Measurements from ENCODE around the gene LLGL1. TPM values are rescaled to one million over a fixed set of nuclear protein-coding genes. Genes with fewer than 3 reads are reported as not detected.

Gene LLGL1
- total RNA-seq, 1 donor: 8.6 TPM

DNA sequence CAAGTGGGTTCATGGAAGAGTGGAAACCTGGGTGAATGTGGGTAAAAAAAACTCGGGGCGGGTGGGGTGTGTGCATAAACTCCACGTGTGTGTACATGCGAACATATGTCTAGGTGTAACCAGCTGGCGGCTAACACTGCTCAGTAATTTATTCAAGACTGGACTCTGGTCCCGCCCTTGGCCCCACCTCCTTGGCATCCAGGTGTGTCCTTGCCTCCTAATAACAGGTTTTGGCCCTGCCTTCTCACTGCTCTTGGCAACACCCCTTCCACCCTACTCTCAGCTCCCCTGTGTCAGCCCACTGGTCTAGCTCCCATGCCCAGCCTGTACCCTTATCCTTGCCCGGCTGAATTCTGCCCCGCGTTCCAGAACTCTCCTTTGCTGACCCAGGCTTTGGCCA lies 24.8 kb downstream of the LLGL1 start:
- Histone ChIP-seq H3K27me3 (ENCODE audit: insufficient read depth, low read length) (no peaks in the 10 kb centered on the region), H3K4me3 (ENCODE audit: low read length) (no peak overlapping the region), H3K9me3 (ENCODE audit: low read depth, low read length) (no peaks in the 10 kb centered on the region), H3K4me1 (ENCODE audit: insufficient read depth, low read length) (no peaks in the 10 kb centered on the region)

DNA sequence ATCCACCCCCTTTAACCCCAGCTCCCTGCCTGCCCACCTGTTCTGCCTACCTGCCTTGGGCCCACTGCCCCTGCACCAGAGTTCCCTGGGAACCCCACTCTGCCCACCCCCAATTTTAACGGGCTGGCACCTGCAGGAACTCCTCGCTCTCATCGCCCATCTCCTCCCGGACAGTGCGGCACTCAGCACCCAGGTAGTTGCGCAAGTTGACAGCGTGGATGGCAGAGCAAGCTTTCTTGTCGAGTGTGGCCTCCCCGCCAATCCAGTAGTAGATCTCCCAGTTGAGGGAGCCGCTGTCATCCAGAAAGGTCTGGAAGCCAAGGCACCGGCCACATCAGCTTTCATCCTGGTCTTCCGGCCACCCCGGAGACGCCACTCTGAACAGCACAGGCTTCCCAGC lies 25.3 kb downstream of the LLGL1 start:
- Histone ChIP-seq H3K27me3 (ENCODE audit: insufficient read depth, low read length) (no peaks in the 10 kb centered on the region), H3K4me3 (ENCODE audit: low read length) (no peak overlapping the region), H3K4me1 (ENCODE audit: insufficient read depth, low read length) (peaks cover 2% of the 10 kb centered on the region), H3K9me3 (ENCODE audit: low read depth, low read length) (no peaks in the 10 kb centered on the region)

- H3K27me3 ChIP-seq (ENCODE audit: insufficient read depth, low read length): no peaks in the 10 kb centered on the region
- no peaks in the 10 kb centered on the region for H3K9me3 ChIP-seq (ENCODE audit: low read depth, low read length)
- peaks cover 5% of the 10 kb centered on the region for H3K4me1 ChIP-seq (ENCODE audit: insufficient read depth, low read length)
- H3K4me3 ChIP-seq (ENCODE audit: low read length): no peak overlapping the region
These were observed 25.8 kb downstream of the LLGL1 start for GRCh38 chr17:18251204-18251603.

DNA sequence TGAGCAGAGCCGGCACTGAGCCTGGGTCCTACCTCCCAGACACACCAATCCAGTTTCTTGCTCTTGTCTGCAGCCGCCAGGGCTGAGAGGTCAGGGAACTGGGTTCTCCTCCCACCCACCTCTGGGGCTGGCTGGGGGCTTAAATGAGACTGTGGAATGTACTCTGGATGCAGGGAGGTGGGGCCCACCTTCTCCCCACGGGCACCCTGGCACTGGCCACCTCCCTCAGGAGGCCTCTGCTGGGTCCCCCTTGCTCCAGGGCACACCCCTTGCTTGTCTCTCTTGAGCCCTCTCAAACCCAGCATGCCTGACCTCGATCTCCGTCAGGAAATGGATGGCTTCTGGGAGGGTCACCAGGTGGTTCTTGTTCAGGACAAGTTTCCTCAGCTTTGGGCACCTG lies 26.7 kb downstream of the LLGL1 start:
- H3K4me1 ChIP-seq (ENCODE audit: insufficient read depth, low read length): peaks cover 15% of the 10 kb centered on the region
- H3K9me3 ChIP-seq (ENCODE audit: low read depth, low read length): no peaks in the 10 kb centered on the region
- H3K4me3 ChIP-seq (ENCODE audit: low read length): no peak overlapping the region
- no peaks in the 10 kb centered on the region for H3K27me3 ChIP-seq (ENCODE audit: insufficient read depth, low read length)

DNA sequence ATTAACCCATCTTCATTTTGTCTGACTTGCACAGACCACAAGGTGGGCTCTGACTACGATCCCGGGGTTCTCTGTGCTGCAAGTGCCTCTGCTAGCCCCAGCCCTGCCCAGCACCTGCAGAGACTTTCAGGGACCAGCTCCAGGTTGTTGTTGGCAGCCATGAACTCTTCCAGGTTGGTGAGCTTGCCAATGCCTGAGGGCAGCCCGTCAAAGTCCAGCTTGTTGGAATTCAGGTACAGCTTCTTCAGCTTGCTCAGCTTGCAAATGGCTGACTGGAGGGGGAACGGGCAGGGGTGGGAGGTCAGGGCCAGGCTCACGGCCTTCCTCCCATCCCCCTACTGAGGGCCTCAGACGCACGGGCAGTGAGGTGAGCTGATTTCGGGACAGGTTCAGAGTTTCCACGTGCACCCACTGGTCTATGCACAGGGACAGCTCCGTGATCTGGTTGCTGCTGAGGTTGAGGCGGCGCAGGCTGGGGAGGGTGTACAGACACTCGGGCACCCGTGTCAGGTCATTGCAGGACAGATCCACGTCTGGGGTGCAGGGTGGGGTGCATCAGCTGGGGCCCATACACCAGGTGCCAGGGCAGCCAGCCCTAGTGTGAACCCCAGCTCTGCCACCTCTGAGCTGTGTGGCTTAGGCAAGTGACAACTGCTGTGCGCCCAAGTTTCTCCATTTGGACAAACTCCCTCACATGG lies 27.9 kb downstream of the LLGL1 start:
- Histone ChIP-seq H3K4me3 (ENCODE audit: low read length) (no peak overlapping the region), H3K27me3 (ENCODE audit: insufficient read depth, low read length) (no peaks in the 10 kb centered on the region), H3K9me3 (ENCODE audit: low read depth, low read length) (no peaks in the 10 kb centered on the region), H3K4me1 (ENCODE audit: insufficient read depth, low read length) (peaks cover 24% of the 10 kb centered on the region)

GRCh38 chr17:18253947-18254821 lies 28.7 kb downstream of the LLGL1 start:
- Histone ChIP-seq H3K4me3 (ENCODE audit: low read length) (no peak overlapping the region), H3K27me3 (ENCODE audit: insufficient read depth, low read length) (no peaks in the 10 kb centered on the region), H3K9me3 (ENCODE audit: low read depth, low read length) (no peaks in the 10 kb centered on the region), H3K4me1 (ENCODE audit: insufficient read depth, low read length) (peaks cover 29% of the 10 kb centered on the region)

GRCh38 chr17:18254888-18255649 lies 29.6 kb downstream of the LLGL1 start:
- Histone ChIP-seq H3K9me3 (ENCODE audit: low read depth, low read length) (no peaks in the 10 kb centered on the region), H3K4me1 (ENCODE audit: insufficient read depth, low read length) (peaks cover 35% of the 10 kb centered on the region), H3K4me3 (ENCODE audit: low read length) (no peak overlapping the region), H3K27me3 (ENCODE audit: insufficient read depth, low read length) (no peaks in the 10 kb centered on the region)

DNA sequence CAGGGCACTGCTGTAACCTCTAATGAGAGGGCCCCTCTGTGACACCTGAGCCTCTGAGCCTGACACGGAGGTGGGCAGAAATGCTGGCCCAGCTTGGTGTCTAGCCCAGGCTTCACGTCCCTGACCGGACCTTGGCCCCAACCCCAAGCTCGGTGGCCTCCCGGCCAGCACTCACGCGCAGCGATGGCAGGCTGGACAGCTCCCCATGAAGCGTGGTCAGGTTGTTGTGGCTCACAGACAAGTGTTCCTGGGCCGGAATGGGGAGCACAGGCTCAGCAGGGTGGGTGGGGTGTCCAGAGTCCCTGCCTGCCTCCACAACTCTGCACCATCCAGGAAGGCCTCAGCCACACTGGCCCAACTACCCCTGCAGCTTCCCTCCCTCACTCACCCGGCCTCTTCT lies 30.9 kb downstream of the LLGL1 start:
- peaks cover 43% of the 10 kb centered on the region for H3K4me1 ChIP-seq (ENCODE audit: insufficient read depth, low read length)
- no peaks in the 10 kb centered on the region for H3K9me3 ChIP-seq (ENCODE audit: low read depth, low read length)
- no peak overlapping the region for H3K4me3 ChIP-seq (ENCODE audit: low read length)
- no peaks in the 10 kb centered on the region for H3K27me3 ChIP-seq (ENCODE audit: insufficient read depth, low read length)

- H3K4me3 ChIP-seq (ENCODE audit: low read length): no peak overlapping the region
- peaks cover 48% of the 10 kb centered on the region for H3K4me1 ChIP-seq (ENCODE audit: insufficient read depth, low read length)
These were observed 31.3 kb downstream of the LLGL1 start for GRCh38 chr17:18256776-18257175.

DNA sequence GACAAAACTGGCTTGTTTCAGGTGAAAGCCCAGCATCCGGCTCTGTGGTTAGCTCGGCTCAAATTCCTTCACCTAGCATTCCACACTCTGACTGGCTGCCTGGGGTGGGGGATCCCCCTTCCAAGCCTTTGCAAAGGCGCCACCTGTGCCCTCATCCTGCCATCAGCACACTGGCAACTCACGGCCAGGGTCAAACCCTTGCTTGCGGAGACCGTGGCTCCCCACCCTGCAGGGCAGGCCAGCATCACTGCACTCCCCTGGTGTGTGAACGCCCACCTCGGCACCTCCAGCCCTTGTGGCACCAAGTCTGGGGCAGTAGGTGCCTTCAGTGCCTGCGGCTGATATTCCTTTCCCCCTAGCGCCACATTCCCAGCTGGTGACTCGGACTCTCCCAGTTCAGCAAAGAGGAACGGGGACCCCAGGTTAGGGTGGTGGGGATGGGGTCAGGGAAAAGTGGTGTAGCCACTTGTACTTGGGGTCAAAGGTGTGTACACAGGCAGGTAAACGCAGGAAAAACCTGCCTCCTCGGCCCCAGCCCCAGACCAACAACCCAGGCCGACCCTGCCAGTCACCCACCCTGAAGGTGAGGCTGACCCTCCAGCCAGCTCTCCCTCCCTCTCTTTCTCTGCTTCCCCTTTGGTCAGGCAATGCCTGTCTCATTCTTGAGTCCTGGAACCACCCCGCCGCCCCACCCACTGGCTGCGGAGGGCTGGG lies 32.0 kb downstream of the LLGL1 start:
- Histone ChIP-seq H3K9me3 (ENCODE audit: low read depth, low read length) (no peaks in the 10 kb centered on the region), H3K27me3 (ENCODE audit: insufficient read depth, low read length) (no peaks in the 10 kb centered on the region), H3K4me1 (ENCODE audit: insufficient read depth, low read length) (peaks cover 52% of the 10 kb centered on the region), H3K4me3 (ENCODE audit: low read length) (peak overlapping the region; percentile 87)

More at GRCh38 chr17:18256776-18257175, 31.3 kb downstream of the LLGL1 start:
- H3K9me3 ChIP-seq (ENCODE audit: low read depth, low read length): no peaks in the 10 kb centered on the region
- no peaks in the 10 kb centered on the region for H3K27me3 ChIP-seq (ENCODE audit: insufficient read depth, low read length)

- H3K4me3 ChIP-seq (ENCODE audit: low read length): peak overlapping the region; percentile 87
- H3K9me3 ChIP-seq (ENCODE audit: low read depth, low read length): no peaks in the 10 kb centered on the region
- H3K4me1 ChIP-seq (ENCODE audit: insufficient read depth, low read length): peaks cover 52% of the 10 kb centered on the region
- no peaks in the 10 kb centered on the region for H3K27me3 ChIP-seq (ENCODE audit: insufficient read depth, low read length)
These were observed 32.5 kb downstream of the LLGL1 start for GRCh38 chr17:18257982-18258355.

- peaks cover 52% of the 10 kb centered on the region for H3K4me1 ChIP-seq (ENCODE audit: insufficient read depth, low read length)
These were observed 33.1 kb downstream of the LLGL1 start, which contains the start of gene FLII for GRCh38 chr17:18258356-18259038. Gene FLII (minus strand): TSS chr17:18258738. CDS start chr17:18258690, 48 bp downstream.

GRCh38 chr17:18259621-18260331 lies 34.3 kb downstream of the LLGL1 start:
- Histone ChIP-seq H3K9me3 (ENCODE audit: low read depth, low read length) (no peaks in the 10 kb centered on the region), H3K4me3 (ENCODE audit: low read length) (peak overlapping the region; percentile 75)

More at GRCh38 chr17:18258356-18259038, 33.1 kb downstream of the LLGL1 start, which contains the start of gene FLII:
- Histone ChIP-seq H3K9me3 (ENCODE audit: low read depth, low read length) (no peaks in the 10 kb centered on the region), H3K4me3 (ENCODE audit: low read length) (peak within 1 kb of the TSS; percentile 87), H3K27me3 (ENCODE audit: insufficient read depth, low read length) (no peaks in the 10 kb centered on the region)

More at GRCh38 chr17:18259621-18260331, 34.3 kb downstream of the LLGL1 start:
- H3K27me3 ChIP-seq (ENCODE audit: insufficient read depth, low read length): no peaks in the 10 kb centered on the region
- peaks cover 52% of the 10 kb centered on the region for H3K4me1 ChIP-seq (ENCODE audit: insufficient read depth, low read length)

Measured in mononuclear cell (primary cell).